SJSA1 (cell line): ENCODE data around the gene LSP1. TPM values are rescaled to one million over a fixed set of nuclear protein-coding genes. Genes with fewer than 3 reads are reported as not detected.
A peak's percentile ranks its signal among the peaks of the same experiment; 100 is the strongest.
"Not testable (repeated sequence)": the region's sequence is repeated elsewhere in the genome, so short reads cannot be mapped to it uniquely, and the experiment has no call there.

Experiments
- DNase-seq, 2 experiments: peaks; one replicate each; pipeline ENCODE4 v3.0.0-alpha.2; 2015 to 2020; ENCODE audit warnings: low spot score in 2 of 2, low read depth in 1 of 2
- H3K27ac ChIP-seq: fragments of 250-450 bp; sonication (Bioruptor Pico); 2 replicates; pipeline ENCODE4 v1.5.1; 2020; ENCODE audit warnings: mild to moderate bottlenecking, moderate library complexity
- H3K27me3 ChIP-seq: fragments of 250-450 bp; sonication (Bioruptor Pico); replicated peaks from 2 replicates; pipeline ENCODE4 v1.5.1; 2020; ENCODE audit warnings: mild to moderate bottlenecking, moderate library complexity
- H3K36me3 ChIP-seq: fragments of 250-450 bp; sonication (Bioruptor Pico); 2 replicates; pipeline ENCODE4 v1.5.1; 2020; ENCODE audit warnings: mild to moderate bottlenecking
- H3K4me1 ChIP-seq: fragments of 250-450 bp; sonication (Bioruptor Pico); replicated peaks from 2 replicates; pipeline ENCODE4 v1.6.1; 2021; ENCODE audit warnings: mild to moderate bottlenecking
- H3K4me3 ChIP-seq: fragments of 250-450 bp; sonication (Bioruptor Pico); 2 replicates; pipeline ENCODE4 v1.5.1; 2020; ENCODE audit warnings: mild to moderate bottlenecking
- H3K9me3 ChIP-seq: fragments of 250-450 bp; sonication (Bioruptor Pico); replicated peaks from 2 replicates; pipeline ENCODE4 v1.5.1; 2020; ENCODE audit warnings: mild to moderate bottlenecking
- total RNA-seq: library from RNA; depleted of rRNA; stranded (reverse); fragments of >200 nt; shearing (Covaris generic); gene quantifications from 2 replicates; pipeline ENCODE4 v1.2.3, GENCODE V29; 2014

The LSP1 gene
- total RNA-seq, 1 experiment from 2014 or later: 0.50 TPM

DNA sequence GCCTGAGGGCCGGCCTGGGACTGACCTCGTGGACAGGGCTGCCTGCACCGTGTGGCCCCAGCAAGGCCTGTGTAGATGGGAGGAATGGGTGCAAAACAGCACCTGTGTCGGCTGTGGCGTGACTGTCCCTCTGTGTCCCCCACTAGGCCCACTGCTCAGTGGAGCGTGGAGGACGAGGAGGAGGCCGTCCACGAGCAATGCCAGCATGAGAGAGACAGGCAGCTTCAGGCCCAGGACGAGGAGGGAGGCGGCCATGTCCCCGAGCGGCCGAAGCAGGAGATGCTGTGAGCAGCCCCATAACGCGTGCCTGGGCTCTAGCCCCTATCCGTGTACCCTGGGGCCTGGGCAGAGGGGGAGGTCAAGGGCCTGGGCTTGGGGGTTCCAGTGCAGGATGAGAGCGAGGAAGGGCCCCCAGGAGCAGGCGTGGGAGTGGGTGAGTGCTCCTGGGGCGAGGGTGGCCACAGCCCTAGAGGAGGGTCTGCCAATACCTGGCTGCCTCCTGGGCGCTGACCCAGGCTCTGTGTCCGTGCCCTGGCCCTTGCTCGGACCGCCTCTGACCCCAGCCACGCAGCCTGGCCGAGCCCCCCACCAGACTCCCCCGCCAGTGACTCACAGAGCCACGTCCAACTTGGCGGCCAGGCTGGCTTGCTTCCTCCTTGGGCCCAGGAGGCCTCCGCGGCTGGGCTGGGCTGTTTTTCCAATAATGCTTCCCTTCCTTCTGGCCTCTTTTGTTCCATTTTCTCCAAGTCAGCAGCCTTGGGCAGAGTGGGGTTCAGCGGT is 27.2 kb downstream of the LSP1 start:
- DNase-seq: no peak
- no peak overlapping the region for H3K27ac ChIP-seq
- no peaks in the 10 kb centered on the region for H3K27me3 ChIP-seq

GRCh38 chr11:1880746-1881441 is 28.0 kb downstream of the LSP1 start:
- DNase-seq: no peak
- Histone ChIP-seq H3K36me3 (no peaks in the 10 kb centered on the region), H3K27me3 (no peaks in the 10 kb centered on the region), H3K27ac (no peak overlapping the region), H3K9me3 (no peaks in the 10 kb centered on the region), H3K4me3 (no peak overlapping the region), H3K4me1 (0 out of 2 replicates have a peak, but pooled peaks cover 3% of the 10 kb centered on the region)

More for the DNA sequence above, 27.2 kb downstream of the LSP1 start:
- Histone ChIP-seq H3K36me3 (no peaks in the 10 kb centered on the region), H3K4me1 (0 out of 2 replicates have a peak, but pooled peaks cover 3% of the 10 kb centered on the region), H3K9me3 (no peaks in the 10 kb centered on the region), H3K4me3 (no peak overlapping the region)

- Histone ChIP-seq H3K9me3 (no peaks in the 10 kb centered on the region), H3K27me3 (no peaks in the 10 kb centered on the region), H3K4me1 (0 out of 2 replicates have a peak, but pooled peaks cover 1% of the 10 kb centered on the region), H3K36me3 (no peaks in the 10 kb centered on the region), H3K27ac (no peak overlapping the region), H3K4me3 (no peak overlapping the region)
- peak in 1 of 2 experiments; percentile 39 for DNase-seq
These were observed 28.8 kb downstream of the LSP1 start for GRCh38 chr11:1881442-1882264.

- H3K9me3 ChIP-seq: no peaks in the 10 kb centered on the region
- no peak overlapping the region for H3K27ac ChIP-seq
- DNase-seq: peak; percentile 71 to 78
- H3K4me3 ChIP-seq: no peak overlapping the region
- H3K4me1 ChIP-seq: no peaks in the 10 kb centered on the region
- no peaks in the 10 kb centered on the region for H3K36me3 ChIP-seq
- H3K27me3 ChIP-seq: no peaks in the 10 kb centered on the region
These were observed 29.7 kb downstream of the LSP1 start for GRCh38 chr11:1882265-1883238.

GRCh38 chr11:1883346-1884302 is 30.7 kb downstream of the LSP1 start:
- Histone ChIP-seq H3K27ac (no peak overlapping the region), H3K9me3 (no peaks in the 10 kb centered on the region), H3K27me3 (0 out of 2 replicates have a peak, but pooled peaks cover under 1% of the 10 kb centered on the region), H3K36me3 (no peaks in the 10 kb centered on the region), H3K4me3 (no peak overlapping the region), H3K4me1 (no peaks in the 10 kb centered on the region)
- DNase-seq: no peak

DNA sequence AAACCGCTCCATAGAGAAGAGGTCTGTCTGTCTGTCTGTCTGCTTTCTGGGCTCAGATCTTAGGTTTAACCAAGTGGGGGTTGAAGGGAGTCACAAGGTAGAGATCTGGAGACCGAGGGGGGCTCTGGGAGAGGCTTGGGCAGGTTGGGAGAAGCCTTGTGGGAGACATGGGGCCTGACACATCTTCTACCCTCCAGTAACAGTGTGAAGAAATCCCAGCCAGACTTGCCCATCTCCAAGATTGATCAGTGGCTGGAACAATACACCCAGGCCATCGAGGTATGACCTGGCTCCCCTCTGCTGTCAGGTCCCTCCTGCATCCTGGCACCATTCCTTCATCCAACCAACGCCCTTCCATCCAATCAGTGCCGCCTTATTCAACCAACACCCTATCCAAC is 31.4 kb downstream of the LSP1 start:
- no peak for DNase-seq
- Histone ChIP-seq H3K36me3 (no peaks in the 10 kb centered on the region), H3K4me3 (no peak overlapping the region), H3K27me3 (0 out of 2 replicates have a peak, but pooled peaks cover 4% of the 10 kb centered on the region), H3K9me3 (no peaks in the 10 kb centered on the region), H3K27ac (no peak overlapping the region), H3K4me1 (no peaks in the 10 kb centered on the region)

DNA sequence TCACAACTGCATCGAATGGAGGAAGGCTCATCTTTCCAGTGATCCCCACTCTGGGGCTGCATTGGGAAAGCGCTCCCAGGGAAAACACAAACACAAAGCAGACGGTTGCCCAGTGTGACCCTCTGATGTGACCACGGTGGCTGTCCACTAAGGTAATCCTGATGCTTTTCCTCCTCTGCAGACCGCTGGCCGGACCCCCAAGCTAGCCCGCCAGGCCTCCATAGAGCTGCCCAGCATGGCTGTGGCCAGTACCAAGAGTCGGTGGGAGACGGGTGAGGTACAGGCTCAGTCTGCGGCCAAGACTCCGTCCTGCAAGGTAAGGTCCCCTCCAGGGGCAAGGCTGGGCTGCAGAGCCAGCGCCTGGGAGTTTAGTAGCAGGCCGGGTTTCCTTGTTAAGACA is 33.7 kb downstream of the LSP1 start:
- not testable (repeated sequence) for H3K27me3 ChIP-seq, H3K4me3 ChIP-seq, H3K36me3 ChIP-seq, H3K27ac ChIP-seq, H3K9me3 ChIP-seq, DNase-seq, H3K4me1 ChIP-seq

DNA sequence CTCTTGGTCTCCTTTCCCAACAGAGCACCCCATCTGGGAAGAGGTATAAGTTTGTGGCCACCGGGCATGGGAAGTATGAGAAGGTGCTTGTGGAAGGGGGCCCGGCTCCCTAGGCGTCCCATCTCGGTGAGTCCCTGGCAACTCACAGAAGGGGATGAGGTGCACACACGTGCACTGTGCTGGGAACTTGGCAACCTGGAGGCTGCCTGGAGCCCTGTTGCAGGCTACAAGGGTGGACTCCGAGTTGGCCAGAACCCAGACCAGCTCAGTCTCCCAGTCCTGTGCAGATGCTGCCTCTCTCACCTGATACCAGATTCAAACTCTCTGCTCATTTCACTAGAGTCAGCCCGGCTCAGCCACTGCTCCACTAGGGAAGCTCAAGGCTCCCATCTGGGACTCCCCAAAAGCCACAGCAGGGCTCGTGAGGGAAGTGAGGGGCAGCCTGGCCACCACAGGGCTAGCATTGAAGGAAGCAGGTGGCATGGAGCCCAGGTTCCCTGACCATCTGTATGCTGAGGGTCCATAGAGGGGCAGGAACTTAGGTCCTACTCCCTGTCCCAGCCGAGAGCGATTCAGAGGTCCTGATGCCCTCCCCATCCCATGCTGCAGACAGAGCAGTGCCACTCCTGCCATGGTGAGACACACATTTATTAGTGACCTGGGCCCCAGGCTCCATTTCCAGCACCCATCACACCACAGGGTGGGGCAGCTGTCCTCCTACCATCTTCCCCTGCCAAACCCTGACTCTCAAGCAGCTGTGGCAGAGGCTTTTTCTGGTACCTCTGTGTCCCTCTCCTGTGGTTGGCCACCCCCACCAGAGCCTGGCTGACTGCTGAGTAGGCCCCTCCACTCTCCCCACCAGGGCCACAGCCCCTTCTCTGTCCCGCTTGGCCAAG is 34.8 kb downstream of the LSP1 start:
- Histone ChIP-seq H3K9me3 (no peaks in the 10 kb centered on the region), H3K27me3 (0 out of 2 replicates have a peak, but pooled peaks cover 4% of the 10 kb centered on the region), H3K36me3 (no peaks in the 10 kb centered on the region), H3K27ac (no peak overlapping the region), H3K4me3 (no peak overlapping the region), H3K4me1 (no peaks in the 10 kb centered on the region)
- DNase-seq: no peak

DNA sequence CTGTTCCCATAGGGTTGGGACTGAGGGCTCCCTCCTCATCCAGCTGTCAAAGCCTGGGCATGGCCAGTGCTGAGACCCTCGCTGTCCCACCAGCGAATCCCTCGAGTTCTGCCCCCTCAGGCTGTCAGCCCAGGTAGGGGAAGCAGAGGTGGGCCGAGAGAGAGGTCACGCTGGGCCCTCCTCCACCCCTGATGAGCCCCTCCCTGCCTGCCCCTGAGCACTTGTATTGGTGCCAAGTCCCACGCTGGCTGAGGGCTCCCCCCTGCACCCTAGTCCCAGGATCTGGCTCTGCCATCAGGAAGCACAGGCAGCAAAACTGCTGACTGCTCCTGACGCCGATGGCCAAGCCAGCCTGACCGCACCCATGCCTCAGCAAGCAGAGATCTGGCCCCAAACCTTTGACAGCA is 35.5 kb downstream of the LSP1 start:
- H3K4me3 ChIP-seq: no peak overlapping the region
- no peaks in the 10 kb centered on the region for H3K9me3 ChIP-seq
- no peak overlapping the region for H3K27ac ChIP-seq
- DNase-seq: no peak
- H3K27me3 ChIP-seq: 0 out of 2 replicates have a peak, but pooled peaks cover 4% of the 10 kb centered on the region
- no peaks in the 10 kb centered on the region for H3K36me3 ChIP-seq
- no peaks in the 10 kb centered on the region for H3K4me1 ChIP-seq

DNA sequence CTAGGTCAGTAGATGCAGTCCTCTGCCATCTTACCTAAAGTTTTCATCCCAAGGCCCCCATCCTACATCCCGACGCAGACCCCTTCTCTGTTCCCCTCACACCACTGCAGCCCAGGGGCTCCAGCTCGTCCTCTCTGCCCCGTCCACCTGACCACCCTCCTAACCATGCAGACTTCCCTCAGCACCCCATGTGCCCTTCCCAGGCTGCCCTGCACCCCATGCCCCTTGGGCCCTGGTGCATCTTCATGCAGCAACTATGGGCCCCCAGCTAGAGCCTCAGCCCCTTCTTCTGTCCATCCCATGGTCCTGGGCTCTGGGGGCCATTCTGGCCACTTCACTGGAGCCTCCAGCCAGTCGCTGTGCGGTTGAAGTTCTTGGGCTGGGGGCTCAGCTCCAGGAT is 35.9 kb downstream of the LSP1 start:
- Histone ChIP-seq H3K4me3 (no peak overlapping the region), H3K9me3 (no peaks in the 10 kb centered on the region), H3K27ac (no peak overlapping the region), H3K4me1 (no peaks in the 10 kb centered on the region), H3K27me3 (0 out of 2 replicates have a peak, but pooled peaks cover 4% of the 10 kb centered on the region), H3K36me3 (no peaks in the 10 kb centered on the region)
- no peak for DNase-seq

- Histone ChIP-seq H3K27me3 (0 out of 2 replicates have a peak, but pooled peaks cover 4% of the 10 kb centered on the region), H3K9me3 (no peaks in the 10 kb centered on the region), H3K4me3 (no peak overlapping the region), H3K27ac (no peak overlapping the region), H3K4me1 (no peaks in the 10 kb centered on the region), H3K36me3 (no peaks in the 10 kb centered on the region)
- peak in 1 of 2 experiments; percentile 40 for DNase-seq
These were observed 36.5 kb downstream of the LSP1 start for GRCh38 chr11:1889224-1889930.
